T47D (cell line): ENCODE results near the gene ANGPTL8.

Source experiments
- DNase-seq, 2 experiments: peaks; one replicate each; pipeline versions ENCODE4 v3.0.0 to v3.0.0-alpha.2; 2011 to 2012; ENCODE audit warnings: low read depth in 1 of 2, low spot score in 1 of 2
- JUND ChIP-seq: IDR thresholded peaks from 2 replicates; pipeline ENCODE4 v1.6.1; 2012; ENCODE audit warnings: low read depth
- in situ Hi-C: cut with HindIII; loops from 2 replicates; pipeline ENCODE4 v1.10.0; 2016; ENCODE audit warnings: low sequenced_read_pairs, low pct_unique_long_range_greater_than_20kb

ANGPTL8 gene

GRCh38 chr19:11261971-11262839 is 22.8 kb downstream of the ANGPTL8 start, which contains the start of gene DOCK6:
DOCK6 (minus strand) TSS chr19:11262524; CDS start chr19:11262440, 84 bp downstream.
- in situ Hi-C loops: no loop called here
- TF ChIP-seq JUND: no peak
- DNase-seq: no peak

- TF ChIP-seq JUND: no peak
- in situ Hi-C loops: no loop called here
- no peak for DNase-seq
Measured at GRCh38 chr19:11263726-11264125, 24.3 kb downstream of the ANGPTL8 start.

- in situ Hi-C loops: no loop called here
- DNase-seq: peak in 1 of 2 experiments; percentile 89
- no peak for TF ChIP-seq JUND
Measured at GRCh38 chr19:11264452-11265176, 25.2 kb downstream of the ANGPTL8 start.

GRCh38 chr19:11265177-11265784 is 25.9 kb downstream of the ANGPTL8 start:
- in situ Hi-C loops: no loop called here
- DNase-seq: no peak
- TF ChIP-seq JUND: no peak

- peak in 1 of 2 experiments; percentile 49 for DNase-seq
- TF ChIP-seq JUND: no peak
- in situ Hi-C loops: no loop called here
Measured at GRCh38 chr19:11265785-11266236, 26.4 kb downstream of the ANGPTL8 start.

- in situ Hi-C loops: no loop called here
- DNase-seq: no peak
- no peak for TF ChIP-seq JUND
Measured at GRCh38 chr19:11267316-11268085, 28.1 kb downstream of the ANGPTL8 start.

- no peak for DNase-seq
- in situ Hi-C loops: no loop called here
- no peak for TF ChIP-seq JUND
Measured at GRCh38 chr19:11268783-11269267, 29.4 kb downstream of the ANGPTL8 start.

- no peak for TF ChIP-seq JUND
- DNase-seq: no peak
- in situ Hi-C loops: no loop called here
Measured at GRCh38 chr19:11269408-11269807, 30.0 kb downstream of the ANGPTL8 start.

- in situ Hi-C loops: no loop called here
- TF ChIP-seq JUND: no peak
- DNase-seq: no peak
Measured at GRCh38 chr19:11273296-11273695, 33.9 kb downstream of the ANGPTL8 start.

GRCh38 chr19:11273989-11274388 is 34.6 kb downstream of the ANGPTL8 start:
- DNase-seq: no peak
- in situ Hi-C loops: no loop called here
- TF ChIP-seq JUND: no peak

GRCh38 chr19:11274533-11275086 is 35.2 kb downstream of the ANGPTL8 start:
- no peak for TF ChIP-seq JUND
- in situ Hi-C loops: no loop called here
- DNase-seq: no peak

GRCh38 chr19:11278670-11279069 is 39.3 kb downstream of the ANGPTL8 start:
- in situ Hi-C loops: no loop called here
- TF ChIP-seq JUND: no peak
- no peak for DNase-seq
